Measurements from ENCODE around the gene OTOR. TPM values are rescaled to one million over a fixed set of nuclear protein-coding genes. Genes with fewer than 3 reads are reported as not detected.

Gene OTOR
- total RNA-seq, 6 donors from 2014 or later: not detected

DNA sequence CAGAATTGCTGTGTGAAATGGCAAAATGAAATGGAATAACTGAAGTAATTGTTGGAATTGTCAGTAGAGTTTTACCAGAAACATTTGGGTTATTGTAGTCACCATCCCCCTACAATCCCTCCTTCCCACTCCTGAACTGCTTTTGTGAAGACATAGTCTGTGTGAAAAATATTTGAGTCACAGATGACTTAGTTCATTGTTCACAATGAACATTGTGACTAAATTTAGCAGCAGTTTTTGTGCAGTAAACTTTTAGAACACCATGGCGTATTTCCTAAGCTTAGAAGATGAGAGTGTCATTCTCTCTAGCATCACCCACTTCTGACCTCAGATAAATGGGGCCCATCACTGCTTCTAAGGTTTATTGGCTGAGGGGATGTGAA is 11.0 kb downstream of the OTOR start:
- no peaks in the 10 kb centered on the region for H3K27me3 ChIP-seq
- TF ChIP-seq EP300 (IDR thresholded peaks at IDR 0.05) (no peak), POLR2A (IDR thresholded peaks at IDR 0.05) (no peak)
- no peaks in the 10 kb centered on the region for H3K36me3 ChIP-seq
- H3K4me3 ChIP-seq: no peak overlapping the region
- 71 to 88% methylated on average over 1 of the region's 1 CpG for WGBS, 2 donors
- H3K27ac ChIP-seq: no peak overlapping the region
- peaks cover 0 to 6% (median 5%) of the 10 kb centered on the region in 4 donors for H3K4me1 ChIP-seq
- DNase-seq (no peak), ATAC-seq (ENCODE audit: low FRiP score in 2 of 2) (no peak)
- no peaks in the 10 kb centered on the region for H3K9me3 ChIP-seq

- peak in 1 of 2 donors; percentile 69 for ATAC-seq (ENCODE audit: low FRiP score in 2 of 2)
- Histone ChIP-seq H3K27ac (no peak overlapping the region), H3K9me3 (no peaks in the 10 kb centered on the region), H3K4me1 (peaks cover 0 to 6% (median 5%) of the 10 kb centered on the region in 4 donors), H3K4me3 (no peak overlapping the region), H3K27me3 (no peaks in the 10 kb centered on the region), H3K36me3 (no peaks in the 10 kb centered on the region)
- WGBS, 2 donors: 44 to 51% methylated on average over 11 of the region's 11 CpGs
- TF ChIP-seq POLR2AphosphoS5 (IDR thresholded peaks at IDR 0.05) (no peak), EP300 (IDR thresholded peaks at IDR 0.05) (no peak)
- peak in 1 of 2 donors; percentile 60 for DNase-seq
Observed at GRCh38 chr20:16760431-16761304, 12.5 kb downstream of the OTOR start.

GRCh38 chr20:16761305-16761829 is 13.2 kb downstream of the OTOR start:
- WGBS, 2 donors: 0 to 5% methylated on average over 3 of the region's 3 CpGs
- Histone ChIP-seq H3K4me1 (peaks cover 0 to 6% (median 5%) of the 10 kb centered on the region in 4 donors), H3K9me3 (no peaks in the 10 kb centered on the region), H3K36me3 (no peaks in the 10 kb centered on the region), H3K27me3 (no peaks in the 10 kb centered on the region), H3K4me3 (no peak overlapping the region), H3K27ac (no peak overlapping the region)
- ATAC-seq (ENCODE audit: low FRiP score in 2 of 2): peak; percentile 76
- DNase-seq: peak in 1 of 2 donors; percentile 42
- TF ChIP-seq POLR2A (IDR thresholded peaks at IDR 0.05) (no peak), EP300 (IDR thresholded peaks at IDR 0.05) (no peak), CTCF (IDR thresholded peaks at IDR 0.05) (peak in 5 of 6 experiments; percentile 48 to 77 (median 64)), POLR2AphosphoS5 (IDR thresholded peaks at IDR 0.05) (no peak)

DNA sequence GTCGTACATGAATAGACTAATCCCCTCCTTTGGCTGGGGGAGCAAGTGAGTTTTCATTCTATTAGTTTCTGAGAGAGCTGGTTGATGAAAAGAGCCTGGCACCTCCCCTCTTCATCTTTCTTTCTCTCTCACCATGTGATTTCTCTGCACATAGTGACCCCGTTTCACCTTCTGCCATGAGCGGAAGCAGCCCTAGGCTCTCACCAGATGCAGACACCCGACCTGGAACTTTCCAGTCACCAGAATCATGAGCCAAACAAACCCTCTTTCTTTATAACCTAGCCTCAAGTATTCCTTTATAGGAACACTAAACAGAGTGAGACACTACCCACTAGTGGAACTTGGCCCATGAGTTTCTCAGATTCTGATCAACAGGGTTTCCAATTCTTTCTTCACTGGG is 16.4 kb downstream of the OTOR start:
- TF ChIP-seq EP300 (IDR thresholded peaks at IDR 0.05) (no peak), CTCF (IDR thresholded peaks at IDR 0.05) (no peak), POLR2A (IDR thresholded peaks at IDR 0.05) (no peak), POLR2AphosphoS5 (IDR thresholded peaks at IDR 0.05) (no peak)
- ATAC-seq (ENCODE audit: low FRiP score in 2 of 2): no peak

DNA sequence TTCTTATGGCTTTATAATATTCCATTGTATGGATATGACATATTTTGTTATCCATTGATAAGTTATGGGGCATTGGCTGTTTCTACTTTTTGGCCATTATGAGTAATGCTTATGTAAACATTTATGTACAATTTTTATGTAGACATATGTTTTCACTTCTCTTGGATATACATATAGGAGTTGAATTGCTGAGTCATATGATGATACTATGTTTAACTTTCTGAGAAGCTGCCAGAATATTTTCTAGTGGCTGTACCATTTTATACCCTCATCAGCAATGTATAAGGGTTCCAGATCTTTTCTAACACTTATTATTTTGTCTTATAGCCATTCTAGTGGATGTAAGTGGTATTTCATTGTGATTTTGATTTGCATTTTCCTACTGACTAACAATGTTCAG is 23.1 kb downstream of the OTOR start:
- Histone ChIP-seq H3K4me3 (no peak overlapping the region), H3K27ac (no peak overlapping the region), H3K4me1 (no peaks in the 10 kb centered on the region), H3K36me3 (no peaks in the 10 kb centered on the region), H3K9me3 (no peaks in the 10 kb centered on the region), H3K27me3 (no peaks in the 10 kb centered on the region)
- no peak for DNase-seq
- TF ChIP-seq POLR2AphosphoS5 (IDR thresholded peaks at IDR 0.05) (no peak), CTCF (IDR thresholded peaks at IDR 0.05) (no peak), POLR2A (IDR thresholded peaks at IDR 0.05) (no peak), EP300 (IDR thresholded peaks at IDR 0.05) (no peak)
- no peak for ATAC-seq (ENCODE audit: low FRiP score in 2 of 2)

More for the DNA sequence above, 16.4 kb downstream of the OTOR start:
- H3K4me1 ChIP-seq: peaks cover 0 to 6% (median 5%) of the 10 kb centered on the region in 4 donors
- no peaks in the 10 kb centered on the region for H3K36me3 ChIP-seq
- 38 to 55% methylated on average over 4 of the region's 4 CpGs for WGBS, 2 donors
- H3K27ac ChIP-seq: no peak overlapping the region
- H3K9me3 ChIP-seq: no peaks in the 10 kb centered on the region
- DNase-seq: no peak
- H3K4me3 ChIP-seq: no peak overlapping the region
- H3K27me3 ChIP-seq: no peaks in the 10 kb centered on the region

Measured in upper lobe of left lung (tissue), 6 donors.